Upper lobe of left lung (tissue), 6 donors: ENCODE data around the gene GPR158. TPM values are rescaled to one million over a fixed set of nuclear protein-coding genes. Genes with fewer than 3 reads are reported as not detected.

Experiments
- ATAC-seq, 2 donors: fragments of 200-7000 bp; cut with Tn5 transposase; one replicate each; pipeline ENCODE4 v1.9.1; 2022; ENCODE audit warnings: mild to moderate bottlenecking in 2 of 2, moderate library complexity in 2 of 2; ENCODE audit not compliant: low FRiP score in 2 of 2
- DNase-seq, 2 donors: peaks; one replicate each; pipeline ENCODE4 v3.0.0-alpha.2; 2019 to 2020
- H3K27ac ChIP-seq, 4 donors: fragments of 200-600 bp; sonication (generic); one replicate each; pipeline ENCODE4 v1.5.1; 2016 to 2019
- H3K27me3 ChIP-seq, 4 donors: fragments of 200-600 bp; sonication (generic); one replicate each; pipeline ENCODE4 v1.5.1; 2017 to 2019
- H3K36me3 ChIP-seq, 4 donors: fragments of 200-600 bp; sonication (generic); one replicate each; pipeline ENCODE4 v1.5.1; 2016 to 2019
- H3K4me1 ChIP-seq, 4 donors: fragments of 200-600 bp; sonication (generic); one replicate each; pipeline ENCODE4 v1.5.1; 2018 to 2019
- H3K4me3 ChIP-seq, 4 donors: fragments of 200-600 bp; sonication (generic); one replicate each; pipeline ENCODE4 v1.5.1; 2017 to 2019; ENCODE audit warnings: mild to moderate bottlenecking in 2 of 4, moderate library complexity in 1 of 4
- H3K9me3 ChIP-seq, 4 donors: fragments of 200-600 bp; sonication (generic); one replicate each; pipeline ENCODE4 v1.5.1; 2018 to 2019
- EP300 ChIP-seq, 4 donors: sonication (generic); formaldehyde crosslinking; IDR thresholded peaks; one replicate each; pipeline ENCODE4 v1.5.1; 2017; ENCODE audit warnings: antibody characterized with exemption in 4 of 4, control low read depth in 2 of 4
- POLR2A ChIP-seq, 4 donors: fragments of 450-650 bp; IDR thresholded peaks; one replicate each; pipeline ENCODE4 v1.5.1; 2016 to 2017; ENCODE audit warnings: antibody characterized with exemption in 4 of 4, mild to moderate bottlenecking in 2 of 4
- POLR2AphosphoS5 ChIP-seq, 2 donors: sonication (generic); formaldehyde crosslinking; IDR thresholded peaks; one replicate each; pipeline ENCODE4 v1.5.1; 2017; ENCODE audit warnings: antibody characterized with exemption in 2 of 2
- WGBS, 2 donors: methylation state at CpG; one replicate each; pipeline ENCODE4 v1.1.5; 2017 to 2018; 5-methylcytosine and 5-hydroxymethylcytosine counted together
- total RNA-seq, 6 donors: library from RNA; depleted of rRNA in 4 of 6; stranded (reverse); fragments of >200 nt in 4 of 6; gene quantifications; one replicate each; pipeline versions ENCODE4 v1.1.0 to v1.2.1, GENCODE V29; 2016 to 2021
- TF ChIP-seq, protein P1 (sequence below), 6 experiments: fragments of 450-650 bp in 4 of 6; fragments of 200-600 bp in 2 of 6; sonication (generic) in 2 of 6; IDR thresholded peaks; one replicate each; pipeline ENCODE4 v1.5.1; 2016 to 2019; ENCODE audit warnings: antibody characterized with exemption in 6 of 6
- donor health status: DM: no; HTN: no; CAD: no; lungs with moderate emphysema.
- donor health status: DM: no; HTN: yes; CAD: no; lungs with severe emphysema.

GPR158 gene
- total RNA-seq, 6 donors from 2014 or later: 0.03 to 0.09 TPM; not detected in 4

DNA sequence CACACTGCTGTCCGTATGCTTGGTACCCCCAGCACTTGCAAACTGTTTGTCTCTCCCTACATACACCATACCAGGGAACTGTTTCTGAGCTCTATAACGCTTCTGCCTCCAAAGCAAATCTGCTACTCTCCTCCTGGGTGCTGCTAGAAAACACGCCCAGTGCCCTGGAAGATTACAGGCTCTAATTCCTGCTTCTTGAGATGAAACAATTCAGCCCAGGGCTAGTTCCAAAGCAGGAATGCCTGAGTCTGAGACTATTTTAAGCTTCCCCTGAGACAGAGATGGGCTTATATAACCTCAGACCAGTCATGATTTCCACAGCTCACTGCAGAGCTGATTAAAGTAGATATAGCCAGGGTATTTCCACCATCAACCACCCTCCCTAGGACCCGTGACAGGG is 327.1 kb downstream of the GPR158 start:
- Histone ChIP-seq H3K9me3 (no peaks in the 10 kb centered on the region), H3K36me3 (no peaks in the 10 kb centered on the region), H3K27me3 (no peaks in the 10 kb centered on the region), H3K27ac (no peak overlapping the region), H3K4me3 (no peak overlapping the region), H3K4me1 (no peaks in the 10 kb centered on the region)
- ATAC-seq (no peak), DNase-seq (no peak)
- 68 to 74% methylated on average over 4 of the region's 4 CpGs for WGBS, 2 donors
- no peak for TF ChIP-seq EP300 (IDR thresholded peaks at IDR 0.05)

DNA sequence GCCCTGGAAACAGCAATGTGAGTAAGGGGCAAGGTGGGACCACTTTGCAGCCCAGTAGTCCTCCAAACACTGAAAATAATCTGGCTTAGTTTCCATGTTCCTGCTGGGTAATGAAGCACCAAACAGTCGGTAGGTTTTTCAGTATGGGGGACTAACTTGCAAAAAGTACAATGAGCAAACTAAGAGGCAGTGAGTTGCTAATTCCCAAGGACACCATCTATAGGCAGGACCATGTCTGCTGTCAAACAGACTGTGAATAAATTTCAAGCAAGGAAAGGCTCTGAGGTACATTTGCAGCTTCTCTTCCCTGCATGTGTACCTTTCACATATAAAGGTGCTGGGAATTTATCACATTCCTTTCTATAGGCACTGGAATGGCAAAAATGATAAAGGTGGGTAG is 327.7 kb downstream of the GPR158 start:
- H3K4me3 ChIP-seq: no peak overlapping the region
- H3K9me3 ChIP-seq: no peaks in the 10 kb centered on the region
- no peak for DNase-seq
- no peaks in the 10 kb centered on the region for H3K4me1 ChIP-seq
- H3K27me3 ChIP-seq: no peaks in the 10 kb centered on the region
- ATAC-seq: no peak
- no peak for TF ChIP-seq POLR2A (IDR thresholded peaks at IDR 0.05)
- no peak for TF ChIP-seq POLR2AphosphoS5 (IDR thresholded peaks at IDR 0.05)
- TF ChIP-seq, protein P1, sequence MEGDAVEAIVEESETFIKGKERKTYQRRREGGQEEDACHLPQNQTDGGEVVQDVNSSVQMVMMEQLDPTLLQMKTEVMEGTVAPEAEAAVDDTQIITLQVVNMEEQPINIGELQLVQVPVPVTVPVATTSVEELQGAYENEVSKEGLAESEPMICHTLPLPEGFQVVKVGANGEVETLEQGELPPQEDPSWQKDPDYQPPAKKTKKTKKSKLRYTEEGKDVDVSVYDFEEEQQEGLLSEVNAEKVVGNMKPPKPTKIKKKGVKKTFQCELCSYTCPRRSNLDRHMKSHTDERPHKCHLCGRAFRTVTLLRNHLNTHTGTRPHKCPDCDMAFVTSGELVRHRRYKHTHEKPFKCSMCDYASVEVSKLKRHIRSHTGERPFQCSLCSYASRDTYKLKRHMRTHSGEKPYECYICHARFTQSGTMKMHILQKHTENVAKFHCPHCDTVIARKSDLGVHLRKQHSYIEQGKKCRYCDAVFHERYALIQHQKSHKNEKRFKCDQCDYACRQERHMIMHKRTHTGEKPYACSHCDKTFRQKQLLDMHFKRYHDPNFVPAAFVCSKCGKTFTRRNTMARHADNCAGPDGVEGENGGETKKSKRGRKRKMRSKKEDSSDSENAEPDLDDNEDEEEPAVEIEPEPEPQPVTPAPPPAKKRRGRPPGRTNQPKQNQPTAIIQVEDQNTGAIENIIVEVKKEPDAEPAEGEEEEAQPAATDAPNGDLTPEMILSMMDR (IDR thresholded peaks at IDR 0.05): no peak
- no peak for TF ChIP-seq EP300 (IDR thresholded peaks at IDR 0.05)
- WGBS, 2 donors: 63 to 79% methylated on average over 1 of the region's 1 CpG
- H3K27ac ChIP-seq: no peak overlapping the region
- H3K36me3 ChIP-seq: no peaks in the 10 kb centered on the region

DNA sequence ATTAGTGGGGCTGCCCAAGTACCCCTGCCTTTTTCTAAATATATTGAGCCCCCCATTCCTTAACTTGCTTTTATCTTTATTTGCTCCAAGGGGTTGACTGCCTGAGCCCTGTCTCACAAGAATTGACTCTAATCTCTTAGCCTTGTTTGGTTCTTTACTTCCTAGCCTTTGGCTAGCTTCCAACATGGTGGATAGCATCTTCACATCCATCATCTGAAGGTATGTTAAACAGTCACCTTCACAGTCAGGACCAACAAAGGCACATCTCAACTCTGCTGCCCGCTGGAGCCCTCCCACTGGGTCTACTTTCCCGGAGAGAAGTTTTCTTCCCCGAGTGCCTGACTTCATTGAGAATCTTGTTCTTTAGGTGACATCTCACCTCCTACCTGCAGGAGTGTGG is 329.5 kb downstream of the GPR158 start:
- no peak for ATAC-seq
- Histone ChIP-seq H3K4me1 (no peaks in the 10 kb centered on the region), H3K9me3 (no peaks in the 10 kb centered on the region), H3K27me3 (no peaks in the 10 kb centered on the region), H3K36me3 (no peaks in the 10 kb centered on the region), H3K27ac (no peak overlapping the region), H3K4me3 (no peak overlapping the region)
- TF ChIP-seq POLR2AphosphoS5 (IDR thresholded peaks at IDR 0.05): no peak
- TF ChIP-seq EP300 (IDR thresholded peaks at IDR 0.05): no peak
- no peak for TF ChIP-seq POLR2A (IDR thresholded peaks at IDR 0.05)
- TF ChIP-seq, protein P1 (IDR thresholded peaks at IDR 0.05): no peak
- DNase-seq: no peak
- 83 to 87% methylated on average over 3 of the region's 3 CpGs for WGBS, 2 donors

DNA sequence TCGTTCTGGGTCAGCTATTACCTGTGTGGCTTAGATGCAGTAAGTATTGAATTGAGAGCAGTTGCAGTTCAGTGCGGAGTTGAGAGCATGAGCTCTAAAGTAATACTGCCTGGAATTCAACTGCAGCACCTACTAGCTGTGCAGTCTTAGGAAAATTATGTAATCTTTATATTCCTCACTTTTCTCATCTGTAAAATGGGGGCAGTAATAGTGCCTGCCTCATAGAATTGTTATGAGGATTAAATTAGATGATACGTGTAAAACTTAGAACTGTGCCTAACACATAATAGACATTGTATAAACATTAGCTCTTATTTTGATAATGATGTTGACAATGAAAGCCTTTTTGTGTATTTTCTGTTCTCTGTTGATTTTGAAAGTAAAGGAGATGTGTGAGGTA is 330.0 kb downstream of the GPR158 start:
- Histone ChIP-seq H3K4me3 (no peak overlapping the region), H3K27ac (no peak overlapping the region), H3K9me3 (no peaks in the 10 kb centered on the region), H3K4me1 (no peaks in the 10 kb centered on the region), H3K36me3 (no peaks in the 10 kb centered on the region), H3K27me3 (no peaks in the 10 kb centered on the region)
- TF ChIP-seq EP300 (IDR thresholded peaks at IDR 0.05) (no peak), POLR2A (IDR thresholded peaks at IDR 0.05) (no peak), POLR2AphosphoS5 (IDR thresholded peaks at IDR 0.05) (no peak)
- TF ChIP-seq, protein P1 (IDR thresholded peaks at IDR 0.05): no peak
- WGBS, 2 donors: 73 to 85% methylated on average over 3 of the region's 3 CpGs
- ATAC-seq (no peak), DNase-seq (no peak)

DNA sequence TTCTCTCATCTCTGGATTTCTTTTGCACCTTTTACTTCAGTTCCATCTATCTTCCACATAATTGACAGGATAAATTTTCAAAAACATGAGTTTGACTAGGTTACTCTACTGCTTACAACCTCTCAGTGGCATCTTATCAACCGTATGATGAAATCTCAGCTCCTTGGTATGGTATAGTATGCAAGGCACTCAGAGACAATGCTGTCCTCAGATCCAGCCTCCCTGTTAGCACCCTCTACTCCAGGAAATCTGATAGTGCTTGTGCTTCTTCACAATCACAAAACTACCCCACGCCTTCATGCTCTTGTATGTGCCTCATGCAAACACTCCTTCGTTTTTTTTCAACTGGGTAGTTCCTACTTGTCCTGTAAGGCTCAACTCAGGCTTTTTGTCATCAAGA is 330.7 kb downstream of the GPR158 start:
- WGBS, 2 donors: 75 to 76% methylated on average over 3 of the region's 3 CpGs

More for the DNA sequence above, 330.7 kb downstream of the GPR158 start:
- ATAC-seq: no peak
- Histone ChIP-seq H3K9me3 (no peaks in the 10 kb centered on the region), H3K27me3 (no peaks in the 10 kb centered on the region), H3K4me3 (no peak overlapping the region), H3K27ac (no peak overlapping the region), H3K36me3 (no peaks in the 10 kb centered on the region), H3K4me1 (no peaks in the 10 kb centered on the region)
- no peak for DNase-seq
- no peak for TF ChIP-seq EP300 (IDR thresholded peaks at IDR 0.05)
- TF ChIP-seq, protein P1 (IDR thresholded peaks at IDR 0.05): no peak
- TF ChIP-seq POLR2A (IDR thresholded peaks at IDR 0.05): no peak
- no peak for TF ChIP-seq POLR2AphosphoS5 (IDR thresholded peaks at IDR 0.05)
